IMR-90 (cell line): ENCODE results near the gene HLA-F.

Source experiments
- CHD1 ChIP-seq: IDR thresholded peaks from 2 replicates; pipeline ENCODE4 v1.6.1; 2012; ENCODE audit warnings: low read depth, low read length, improper control_type of control experiment
- FOS ChIP-seq: fragments of 150-350 bp; IDR thresholded peaks from 2 replicates; pipeline ENCODE4 v1.6.1; 2016; ENCODE audit warnings: low read depth, low read length
- MAFK ChIP-seq: IDR thresholded peaks from 2 replicates; pipeline ENCODE4 v1.6.1; 2012; ENCODE audit warnings: low read depth, low read length, improper control_type of control experiment
- POLR2A ChIP-seq: IDR thresholded peaks from 2 replicates; pipeline ENCODE4 v1.6.1; 2012; ENCODE audit warnings: mild to moderate bottlenecking, low read depth, low read length
- RAD21 ChIP-seq: IDR thresholded peaks from 2 replicates; pipeline ENCODE4 v1.6.1; 2012; ENCODE audit warnings: low read length, improper control_type of control experiment
- TF ChIP-seq, protein P1 (sequence below): conservative IDR thresholded peaks from 2 replicates; pipeline ENCODE4 v1.5.1; 2012; ENCODE audit warnings: mild to moderate bottlenecking, low read depth, low read length, improper control_type of control experiment
- TF ChIP-seq, protein P2 (sequence below): fragments of 150-350 bp; IDR thresholded peaks from 2 replicates; pipeline ENCODE4 v1.6.1; 2016; ENCODE audit warnings: low read depth, mild to moderate bottlenecking, low read length, moderate library complexity, borderline replicate concordance

DNA sequence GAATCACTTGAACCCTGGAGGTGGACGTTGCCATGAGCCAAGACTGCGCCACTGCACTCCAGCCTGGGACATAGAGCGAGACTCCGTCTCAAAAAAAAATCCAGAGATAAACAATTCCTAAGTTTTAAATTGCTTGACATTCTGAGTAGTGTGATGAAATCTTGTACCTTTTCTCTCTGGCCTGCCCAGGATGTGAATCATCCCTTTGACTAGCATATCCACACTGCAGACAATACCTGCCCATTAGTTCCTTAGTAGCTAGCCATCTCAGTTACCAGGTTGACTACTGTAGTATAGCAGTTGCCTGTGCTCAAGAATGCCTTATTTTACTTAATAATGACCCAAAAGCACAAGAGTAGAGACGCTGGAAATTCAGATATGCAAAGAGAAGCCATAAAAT, 45.1 kb upstream of the HLA-F start:
- TF ChIP-seq, protein P1, sequence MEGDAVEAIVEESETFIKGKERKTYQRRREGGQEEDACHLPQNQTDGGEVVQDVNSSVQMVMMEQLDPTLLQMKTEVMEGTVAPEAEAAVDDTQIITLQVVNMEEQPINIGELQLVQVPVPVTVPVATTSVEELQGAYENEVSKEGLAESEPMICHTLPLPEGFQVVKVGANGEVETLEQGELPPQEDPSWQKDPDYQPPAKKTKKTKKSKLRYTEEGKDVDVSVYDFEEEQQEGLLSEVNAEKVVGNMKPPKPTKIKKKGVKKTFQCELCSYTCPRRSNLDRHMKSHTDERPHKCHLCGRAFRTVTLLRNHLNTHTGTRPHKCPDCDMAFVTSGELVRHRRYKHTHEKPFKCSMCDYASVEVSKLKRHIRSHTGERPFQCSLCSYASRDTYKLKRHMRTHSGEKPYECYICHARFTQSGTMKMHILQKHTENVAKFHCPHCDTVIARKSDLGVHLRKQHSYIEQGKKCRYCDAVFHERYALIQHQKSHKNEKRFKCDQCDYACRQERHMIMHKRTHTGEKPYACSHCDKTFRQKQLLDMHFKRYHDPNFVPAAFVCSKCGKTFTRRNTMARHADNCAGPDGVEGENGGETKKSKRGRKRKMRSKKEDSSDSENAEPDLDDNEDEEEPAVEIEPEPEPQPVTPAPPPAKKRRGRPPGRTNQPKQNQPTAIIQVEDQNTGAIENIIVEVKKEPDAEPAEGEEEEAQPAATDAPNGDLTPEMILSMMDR = no peak
- TF ChIP-seq MAFK = no peak
- TF ChIP-seq FOS = no peak
- no peak for TF ChIP-seq CHD1
- TF ChIP-seq, protein P2, sequence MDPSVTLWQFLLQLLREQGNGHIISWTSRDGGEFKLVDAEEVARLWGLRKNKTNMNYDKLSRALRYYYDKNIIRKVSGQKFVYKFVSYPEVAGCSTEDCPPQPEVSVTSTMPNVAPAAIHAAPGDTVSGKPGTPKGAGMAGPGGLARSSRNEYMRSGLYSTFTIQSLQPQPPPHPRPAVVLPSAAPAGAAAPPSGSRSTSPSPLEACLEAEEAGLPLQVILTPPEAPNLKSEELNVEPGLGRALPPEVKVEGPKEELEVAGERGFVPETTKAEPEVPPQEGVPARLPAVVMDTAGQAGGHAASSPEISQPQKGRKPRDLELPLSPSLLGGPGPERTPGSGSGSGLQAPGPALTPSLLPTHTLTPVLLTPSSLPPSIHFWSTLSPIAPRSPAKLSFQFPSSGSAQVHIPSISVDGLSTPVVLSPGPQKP = no peak
- TF ChIP-seq POLR2A = no peak
- no peak for TF ChIP-seq RAD21
